Amniotic epithelial cell (primary cell): ENCODE results near the gene ALPK3.

Experiments
- DNase-seq: peaks from one replicate; pipeline ENCODE4 v3.0.0-alpha.2; 2010; ENCODE audit warnings: low read depth

Gene ALPK3

DNA sequence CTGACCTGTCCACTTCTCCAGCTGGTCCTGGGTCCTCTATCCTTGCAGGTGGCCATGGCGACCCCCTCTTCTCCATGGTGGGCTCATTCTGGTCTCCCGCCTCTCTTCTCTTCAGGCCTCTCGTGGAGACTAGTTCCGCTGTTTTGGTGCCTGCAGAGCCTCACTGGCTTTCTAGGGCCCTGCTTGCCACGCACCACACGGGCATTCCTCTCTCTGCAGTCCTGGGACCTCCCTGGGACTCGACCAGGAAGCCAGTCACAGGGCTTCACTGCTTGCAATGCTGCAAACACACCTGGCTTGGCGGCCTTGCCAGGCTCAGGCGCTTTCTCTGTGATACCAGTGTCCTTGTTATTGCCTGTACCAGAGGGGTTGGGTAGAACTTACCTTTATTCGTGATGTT, 76.5 kb downstream of the ALPK3 start:
- DNase-seq: no peak

- no peak for DNase-seq
These were observed 77.7 kb downstream of the ALPK3 start for GRCh38 chr15:84894736-84895425.

DNA sequence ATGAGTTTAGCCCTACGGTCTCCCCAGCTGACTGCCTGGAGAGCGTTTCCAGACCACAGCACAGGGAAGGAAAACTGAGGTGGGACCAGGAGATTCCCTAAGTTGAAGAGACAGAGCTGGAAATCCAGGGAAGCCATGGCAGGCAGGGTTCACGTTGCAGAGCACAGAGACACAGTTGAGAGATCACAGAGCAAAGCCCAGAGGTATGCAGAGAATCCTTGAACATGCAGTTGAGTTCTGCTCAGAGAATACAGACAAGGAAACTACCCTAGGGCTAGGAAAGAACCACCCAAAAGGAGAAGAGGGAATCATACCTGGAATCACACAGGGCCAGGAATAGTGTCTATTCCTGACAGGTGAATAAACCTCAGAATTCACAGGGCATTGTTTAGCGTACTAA, 81.6 kb downstream of the ALPK3 start:
- no peak for DNase-seq

GRCh38 chr15:84899750-84900149, 82.6 kb downstream of the ALPK3 start:
- no peak for DNase-seq

- no peak for DNase-seq
These were observed 84.4 kb downstream of the ALPK3 start for GRCh38 chr15:84901540-84901939.

GRCh38 chr15:84903751-84904150, 86.6 kb downstream of the ALPK3 start:
- no peak for DNase-seq

DNA sequence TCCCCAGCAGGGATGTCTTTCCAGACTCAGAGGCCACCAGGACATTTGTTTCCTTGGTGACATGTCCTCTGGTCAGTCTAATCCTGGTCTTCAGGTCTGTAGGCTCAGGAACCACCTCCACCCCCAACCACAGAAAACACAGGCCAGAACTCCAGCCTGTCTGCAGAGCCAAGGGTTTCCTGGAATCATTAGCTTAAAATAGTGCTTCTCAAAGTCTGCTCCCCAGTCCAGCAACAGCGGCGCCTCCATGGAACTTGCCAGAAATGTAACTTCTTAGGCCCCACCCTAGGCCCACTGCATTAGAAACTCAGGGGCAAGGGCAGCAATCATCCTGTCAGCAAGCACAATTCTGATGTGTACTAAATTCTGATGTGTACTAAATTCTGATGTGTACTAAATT, 87.3 kb downstream of the ALPK3 start:
- DNase-seq: no peak

- DNase-seq: no peak
These were observed 88.1 kb downstream of the ALPK3 start for GRCh38 chr15:84905016-84905916.

GRCh38 chr15:84907731-84908130, 90.6 kb downstream of the ALPK3 start:
- no peak for DNase-seq

- no peak for DNase-seq
These were observed 91.4 kb downstream of the ALPK3 start for GRCh38 chr15:84908564-84908963.

GRCh38 chr15:84909029-84909428, 91.9 kb downstream of the ALPK3 start:
- DNase-seq: no peak

GRCh38 chr15:84909782-84910181, 92.6 kb downstream of the ALPK3 start:
- DNase-seq: no peak

DNA sequence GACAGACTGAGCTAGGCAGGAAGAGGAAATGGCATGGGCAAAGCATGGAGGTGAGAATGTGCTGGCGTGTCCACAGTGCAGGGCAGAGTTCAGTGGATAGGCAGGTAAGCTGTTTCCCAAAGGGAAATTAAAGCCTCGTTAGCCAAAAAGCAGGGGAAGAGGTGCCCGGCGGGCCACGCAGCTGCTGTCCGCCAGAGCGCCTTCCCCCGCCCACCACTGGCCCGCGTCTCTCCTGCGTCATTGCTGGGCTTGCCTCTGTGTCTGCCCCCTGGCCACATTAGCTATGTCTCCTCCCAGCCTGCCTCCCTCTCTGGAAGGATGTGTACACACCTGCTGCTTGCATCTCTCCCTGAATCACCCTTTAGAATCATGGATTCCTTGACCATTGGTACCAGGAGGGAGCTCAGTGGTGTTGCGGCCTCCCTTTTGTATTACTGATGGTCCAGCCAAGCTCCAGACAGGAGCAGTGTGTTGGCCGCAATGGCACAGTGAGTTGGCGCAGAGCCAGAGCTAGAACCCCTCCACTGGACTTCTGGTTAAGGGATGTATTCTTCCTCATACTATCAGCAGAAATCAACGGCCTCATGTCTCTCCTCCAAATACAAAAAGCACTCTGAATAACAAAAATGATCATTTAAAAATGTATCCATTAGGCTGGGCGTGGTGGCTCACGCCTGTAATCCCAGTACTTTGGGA, 93.9 kb downstream of the ALPK3 start:
- no peak for DNase-seq

- DNase-seq: peak; percentile 98
These were observed 94.9 kb downstream of the ALPK3 start for GRCh38 chr15:84911879-84912660.

DNA sequence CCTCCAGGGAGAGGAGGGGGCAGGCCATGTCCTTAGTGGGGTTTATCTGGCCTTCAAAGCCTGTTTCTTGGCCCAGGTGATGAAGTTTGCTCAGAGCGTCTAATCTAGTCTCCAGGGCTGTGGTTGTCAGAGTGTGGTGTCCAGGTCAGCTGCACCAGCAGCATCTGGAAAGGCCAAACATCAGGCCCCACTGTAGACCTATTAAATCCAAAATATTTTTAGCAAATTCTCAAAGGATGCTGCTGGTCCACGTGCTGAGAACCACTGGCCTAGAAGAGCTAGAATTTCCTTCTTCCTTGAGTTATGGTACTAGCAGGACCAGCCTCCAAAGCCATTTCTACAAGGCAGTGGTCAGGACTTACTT, 96.2 kb downstream of the ALPK3 start:
- no peak for DNase-seq

GRCh38 chr15:84914351-84914750, 97.2 kb downstream of the ALPK3 start:
- no peak for DNase-seq

DNA sequence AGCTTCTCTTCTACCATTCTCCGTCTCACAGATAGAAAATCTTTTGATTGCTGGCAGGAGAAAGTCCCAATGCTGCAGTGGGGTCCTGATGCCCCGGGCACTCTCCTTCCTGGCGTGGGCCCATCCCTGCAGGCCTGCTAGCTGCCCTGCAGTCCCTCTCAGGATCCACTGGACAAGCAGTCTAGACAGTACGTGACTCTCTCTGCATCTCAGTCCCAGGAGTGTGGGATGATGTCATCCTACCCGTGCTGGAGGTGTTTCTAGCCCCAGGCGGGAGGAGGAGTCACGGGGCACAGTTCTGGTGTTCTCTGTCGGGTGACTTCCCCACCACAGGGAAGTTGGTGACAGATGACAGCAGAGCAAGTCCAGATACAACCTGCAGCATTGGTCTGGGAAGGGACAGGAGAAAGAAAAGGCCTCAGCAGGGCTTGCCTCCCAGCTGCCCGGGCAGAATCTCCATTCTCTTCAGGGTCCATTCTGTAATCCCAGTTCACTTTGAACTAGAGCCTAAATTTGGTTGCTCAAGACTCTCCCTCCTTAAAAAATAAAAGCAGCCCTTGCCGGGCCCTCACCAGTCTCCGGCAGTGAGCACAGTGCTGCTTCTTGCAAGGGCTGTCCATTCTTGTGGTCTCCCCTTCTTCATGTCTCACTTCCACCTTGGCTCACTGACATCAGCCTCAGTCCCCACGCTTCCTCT, 97.9 kb downstream of the ALPK3 start:
- DNase-seq: peak; percentile 70

DNA sequence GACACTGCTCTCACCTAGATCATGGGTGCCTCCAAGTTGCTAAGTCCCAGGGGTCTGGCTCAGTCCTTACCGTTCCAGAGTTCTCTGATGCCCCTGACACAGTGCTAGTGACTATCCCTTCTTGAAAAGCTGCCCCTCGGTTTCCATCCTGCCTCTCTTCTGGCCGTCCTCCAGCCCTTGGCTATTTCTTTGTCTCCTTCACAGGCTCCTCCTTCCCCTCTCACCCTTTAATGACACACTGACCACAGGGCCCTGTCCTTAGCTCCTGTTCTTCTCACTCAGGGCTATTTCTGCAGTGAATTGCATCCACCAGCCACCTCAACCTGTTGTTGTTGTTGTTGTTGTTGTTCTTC, 98.4 kb downstream of the ALPK3 start:
- no peak for DNase-seq

GRCh38 chr15:84917452-84917851, 100.3 kb downstream of the ALPK3 start:
- DNase-seq: no peak

- DNase-seq: no peak
These were observed 102.0 kb downstream of the ALPK3 start for GRCh38 chr15:84919106-84919667.

DNA sequence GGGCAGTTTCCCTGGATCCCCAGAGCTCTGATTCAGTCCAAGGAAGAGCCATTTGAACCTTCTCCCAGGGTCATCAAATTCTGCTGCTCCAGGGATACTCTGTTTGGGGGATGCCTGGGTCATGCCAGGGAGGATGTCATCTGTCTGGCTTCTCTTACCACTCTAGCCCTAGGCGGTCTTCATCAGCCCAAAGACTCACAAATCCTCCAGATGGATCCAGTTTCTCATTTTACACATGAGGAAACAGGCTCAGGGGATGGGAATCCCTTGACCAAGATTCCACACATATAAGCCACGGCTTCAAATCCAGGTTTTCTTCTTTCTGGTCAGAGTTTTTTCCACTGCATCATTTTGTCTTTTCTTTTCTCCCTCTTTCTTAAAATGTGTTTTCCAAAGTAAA, 104.0 kb downstream of the ALPK3 start:
- DNase-seq: no peak
